K562 (cell line): Measurements from ENCODE around the gene WDR46. TPM values are rescaled to one million over a fixed set of nuclear protein-coding genes. Genes with fewer than 3 reads are reported as not detected.

Source experiments
- ATAC-seq: fragments of 200-7000 bp; cut with Tn5 transposase; 3 replicates; pipeline ENCODE4 v1.9.1; 2020; ENCODE audit warnings: moderate library complexity
- BruUV-seq: library from RNA; stranded (reverse); fragments of 400-500 nt; replicated peaks from 2 replicates; lab custom pipeline; 2021; lab: Mats Ljungman, UMichigan
- CTCF ChIA-PET: fragments of 300-600 bp; formaldehyde crosslinking; extraction: SDS; loops from one replicate; lab custom pipeline; 2021; ENCODE audit warnings: low intra/inter-chr PET ratio; lab: Yijun Ruan, JAX
- POLR2A ChIA-PET: fragments of 300-600, 350-650 bp; sonication (Branson Sonifier 250); formaldehyde crosslinking; extraction: SDS; loops from one replicate; lab custom pipeline; 2021; ENCODE audit warnings: antibody characterized with exemption, inconsistent platforms; lab: Yijun Ruan, JAX
- DNase-seq, 4 experiments: peaks; one replicate each; pipeline versions ENCODE4 v3.0.0 to v3.0.0-alpha.2; 2011 to 2018; ENCODE audit warnings: low spot score in 3 of 4, mixed read lengths in 3 of 4; ENCODE audit errors: extremely low read depth in 1 of 4
- FAIRE-seq: peaks from 2 replicates; lab custom pipeline; 2011; peaks lifted over from hg19 to GRCh38; lab: Jason Lieb, UNC
- H2AFZ ChIP-seq: 2 replicates; pipeline ENCODE4 v1.6.0; 2011; ENCODE audit warnings: low read depth, low read length, control low read depth, inconsistent platforms
- H3K27ac ChIP-seq: fragments of 200-600 bp; 3 replicates; pipeline ENCODE4 v1.8.0; 2011; ENCODE audit warnings: low read depth, mild to moderate bottlenecking, control low read depth, inconsistent platforms, low read length, moderate library complexity, mixed read lengths; ENCODE audit errors: extremely low read depth
- H3K27me3 ChIP-seq, 2 experiments: fragments of 300-600 bp in 1 of 2; 2 replicates in 1 of 2; 3 replicates in 1 of 2; pipeline versions ENCODE4 v1.6.0 to v1.8.0; 2011; ENCODE audit warnings: inconsistent platforms in 2 of 2, low read length in 2 of 2, mild to moderate bottlenecking in 1 of 2, mixed read lengths in 1 of 2, moderate library complexity in 1 of 2; ENCODE audit not compliant: control insufficient read depth in 2 of 2, insufficient read depth in 2 of 2
- H3K36me3 ChIP-seq: fragments of 300-600 bp; 3 replicates; pipeline ENCODE4 v1.8.0; 2011; ENCODE audit warnings: mild to moderate bottlenecking, low read length, inconsistent platforms; ENCODE audit not compliant: control insufficient read depth, insufficient read depth
- H3K4me1 ChIP-seq, 2 experiments: fragments of 200-600 bp in 1 of 2; replicated peaks in 1 of 2; 2 replicates in 1 of 2; 3 replicates in 1 of 2; pipeline versions ENCODE4 v1.5.1 to v1.8.0; 2011; ENCODE audit warnings: inconsistent platforms in 2 of 2, low read length in 2 of 2, mild to moderate bottlenecking in 1 of 2, mixed read lengths in 1 of 2, moderate library complexity in 1 of 2; ENCODE audit not compliant: control insufficient read depth in 2 of 2, insufficient read depth in 2 of 2
- H3K4me2 ChIP-seq: 2 replicates; pipeline ENCODE4 v1.6.1; 2011; ENCODE audit warnings: low read length, control low read depth, inconsistent platforms, mixed read lengths; ENCODE audit not compliant: insufficient read depth
- H3K4me3 ChIP-seq: fragments of 200-600 bp; sonication (generic), shearing (Covaris generic); 2 replicates; pipeline ENCODE4 v1.5.1; 2016; ENCODE audit warnings: control low read depth, inconsistent platforms
- H3K79me2 ChIP-seq: fragments of 200-600 bp; 3 replicates; pipeline ENCODE4 v1.8.0; 2011; ENCODE audit warnings: low read length, inconsistent platforms; ENCODE audit not compliant: control insufficient read depth, insufficient read depth
- H3K9ac ChIP-seq, 2 experiments: 2 replicates each; pipeline versions ENCODE4 v1.6.0 to v1.6.1; 2011; ENCODE audit warnings: low read depth in 2 of 2, low read length in 2 of 2, control low read depth in 1 of 2, inconsistent platforms in 1 of 2, mild to moderate bottlenecking in 1 of 2, mixed read lengths in 1 of 2; ENCODE audit not compliant: insufficient read depth in 1 of 2
- H3K9me1 ChIP-seq: one replicate; pipeline ENCODE4 v1.6.0; 2011; ENCODE audit warnings: inconsistent platforms, mild to moderate bottlenecking, low read length, moderate library complexity; ENCODE audit not compliant: control insufficient read depth, insufficient read depth
- H3K9me3 ChIP-seq: replicated peaks from 2 replicates; pipeline ENCODE4 v1.5.1; 2011; ENCODE audit warnings: low read depth, low read length, inconsistent platforms; ENCODE audit not compliant: control insufficient read depth, insufficient read depth
- H4K20me1 ChIP-seq: replicated peaks from 2 replicates; pipeline ENCODE4 v1.6.1; 2011; ENCODE audit warnings: low read length, inconsistent platforms, mixed read lengths; ENCODE audit not compliant: control insufficient read depth, insufficient read depth
- HNRNPLL ChIP-seq: fragments of 200-400 bp; formaldehyde crosslinking; IDR thresholded peaks from 2 replicates; pipeline ENCODE4 v1.6.1; 2017; ENCODE audit warnings: low read length, low read depth, mild to moderate bottlenecking; ENCODE audit not compliant: poor library complexity, severe bottlenecking
- RBFOX2 ChIP-seq: fragments of 200-400 bp; formaldehyde crosslinking; IDR thresholded peaks from 2 replicates; pipeline ENCODE4 v1.6.1; 2017; ENCODE audit warnings: low read depth, mild to moderate bottlenecking, low read length, moderate library complexity
- ZBTB43 ChIP-seq: sonication (generic); formaldehyde crosslinking; IDR thresholded peaks from 2 replicates; pipeline ENCODE4 v1.8.0; 2023; ENCODE audit warnings: mild to moderate bottlenecking, missing genetic modification reagents
- WGBS: fragments of 100-300 bp; shearing (Covaris generic); methylation state at CpG from one replicate; pipeline ENCODE4 v1.1.6; 2016; ENCODE audit warnings: low coverage, mixed read lengths; ENCODE audit not compliant: insufficient coverage; ENCODE audit errors: missing lambda C conversion rate; 5-methylcytosine and 5-hydroxymethylcytosine counted together
- in situ Hi-C: fragments of 300-500 bp; cut with MboI; formaldehyde crosslinking; loops from 4 replicates; pipeline ENCODE4 v1.15.0; 2018; ENCODE audit warnings: inconsistent platforms, mixed read lengths
- intact Hi-C: fragments of 100-400 bp; cut with micrococcal nuclease; formaldehyde crosslinking; loops from 2 replicates; pipeline ENCODE4 v1.14.2; 2022
- polyA plus RNA-seq, 8 experiments: library from polyadenylated mRNA; depleted of rRNA in 4 of 8; stranded (reverse) in 5 of 8; unstranded in 3 of 8; fragments of >200 nt; fragmentation: Nextera tagmentation in 2 of 8; fragmentation: Illumina TruSeq in 1 of 8; extraction: Ambion mirVana in 2 of 8; extraction: Trizol in 1 of 8; gene quantifications; 2 replicates each; pipeline versions ENCODE4 v1.2.1 to v1.2.3, GENCODE V29; 2011 to 2014; ENCODE audit warnings: inconsistent platforms in 1 of 8, missing spikeins in 1 of 8
- total RNA-seq, 7 experiments: library from RNA; depleted of rRNA in 6 of 7; stranded (reverse); fragments of >200 nt in 6 of 7; fragmentation: Illumina TruSeq in 2 of 7; extraction: Trizol in 2 of 7; gene quantifications; 2 replicates each; pipeline versions ENCODE4 v1.2.1 to v1.2.3, GENCODE V29; 2011 to 2021; ENCODE audit warnings: low replicate concordance in 1 of 7

The WDR46 gene
- total and polyA plus RNA-seq, 9 of the 15 experiments (the other 6 are each of a cell fraction or from before 2014, with no cell fraction given): 8.9 to 146 (median 93.1) TPM

- H2AFZ ChIP-seq: no peak overlapping the region
- H3K9me1 ChIP-seq: no peaks in the 10 kb centered on the region
- peak; percentile 55 for TF ChIP-seq RBFOX2
- no peak for TF ChIP-seq HNRNPLL
- TF ChIP-seq ZBTB43 (CRISPR knock-in tag): no peak
- H3K27me3 ChIP-seq: no peaks in the 10 kb centered on the region
- no peak for DNase-seq
- no peak overlapping the region for H3K27ac ChIP-seq
- H3K36me3 ChIP-seq: peaks cover 72% of the 10 kb centered on the region
- no peak for ATAC-seq
- H3K79me2 ChIP-seq: peaks cover 45% of the 10 kb centered on the region
- intact Hi-C loops (no loop called here), in situ Hi-C loops (no loop called here)
- BruUV-seq: no TSS peak
- H3K4me1 ChIP-seq: peaks cover 13 to 19% of the 10 kb centered on the region in 2 experiments; a peak in 4 of 5 replicates
- no peak overlapping the region for H3K4me2 ChIP-seq
- H4K20me1 ChIP-seq: no peaks in the 10 kb centered on the region
- ChIA-PET CTCF (no interaction called here), POLR2A (interaction anchor here (0.6 to 7.1 kb wide), 3 partner anchors 10 to 67 kb away, joined by 4 to 90 read pairs (median 4); partner anchors contain the start of gene B3GALT4)
- peak overlapping the region; percentile 65 to 91; a peak in 3 of 4 replicates for H3K9ac ChIP-seq
- H3K9me3 ChIP-seq: no peaks in the 10 kb centered on the region
- no peak for FAIRE-seq
- WGBS: 95% methylated on average over 21 of the region's 22 CpGs
- H3K4me3 ChIP-seq: peak overlapping the region; percentile 76; the same call in 1 of the 2 replicates
Observed at GRCh38 chr6:33286946-33287914, 1.8 kb downstream of the WDR46 start.
